Measurements from ENCODE around the gene SNAP25.

SNAP25 gene

DNA sequence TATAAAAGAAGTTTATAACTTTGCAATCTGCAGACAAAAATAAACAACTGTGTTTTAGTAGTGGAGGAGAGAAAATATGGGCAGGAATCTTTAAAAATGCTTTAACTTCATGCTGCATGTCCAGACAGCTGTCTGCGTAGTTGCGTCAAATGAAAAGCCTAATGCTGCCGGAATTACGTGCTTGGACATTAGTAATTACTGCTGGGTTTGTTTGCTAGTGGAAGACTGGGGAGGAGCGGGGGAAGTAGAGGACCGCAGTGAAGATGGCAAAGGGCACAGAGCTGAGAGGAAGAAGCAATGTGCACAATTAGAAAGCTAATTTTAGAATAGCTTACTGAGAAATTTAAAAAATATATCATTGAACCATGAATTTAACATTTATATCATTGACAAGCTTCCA, 2.4 kb downstream of the SNAP25 start:
- no peak for DNase-seq (ENCODE audit: low spot score)
- in situ Hi-C loops (cut with MboI; ENCODE audit: low sequenced_read_pairs, unreplicated experiment) = no loop called here
- TF ChIP-seq, protein P1, sequence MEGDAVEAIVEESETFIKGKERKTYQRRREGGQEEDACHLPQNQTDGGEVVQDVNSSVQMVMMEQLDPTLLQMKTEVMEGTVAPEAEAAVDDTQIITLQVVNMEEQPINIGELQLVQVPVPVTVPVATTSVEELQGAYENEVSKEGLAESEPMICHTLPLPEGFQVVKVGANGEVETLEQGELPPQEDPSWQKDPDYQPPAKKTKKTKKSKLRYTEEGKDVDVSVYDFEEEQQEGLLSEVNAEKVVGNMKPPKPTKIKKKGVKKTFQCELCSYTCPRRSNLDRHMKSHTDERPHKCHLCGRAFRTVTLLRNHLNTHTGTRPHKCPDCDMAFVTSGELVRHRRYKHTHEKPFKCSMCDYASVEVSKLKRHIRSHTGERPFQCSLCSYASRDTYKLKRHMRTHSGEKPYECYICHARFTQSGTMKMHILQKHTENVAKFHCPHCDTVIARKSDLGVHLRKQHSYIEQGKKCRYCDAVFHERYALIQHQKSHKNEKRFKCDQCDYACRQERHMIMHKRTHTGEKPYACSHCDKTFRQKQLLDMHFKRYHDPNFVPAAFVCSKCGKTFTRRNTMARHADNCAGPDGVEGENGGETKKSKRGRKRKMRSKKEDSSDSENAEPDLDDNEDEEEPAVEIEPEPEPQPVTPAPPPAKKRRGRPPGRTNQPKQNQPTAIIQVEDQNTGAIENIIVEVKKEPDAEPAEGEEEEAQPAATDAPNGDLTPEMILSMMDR (IDR thresholded peaks at IDR 0.05; ENCODE audit: borderline replicate concordance, control extremely low read depth, extremely low read depth, insufficient read depth, missing control alignments) = no peak

DNA sequence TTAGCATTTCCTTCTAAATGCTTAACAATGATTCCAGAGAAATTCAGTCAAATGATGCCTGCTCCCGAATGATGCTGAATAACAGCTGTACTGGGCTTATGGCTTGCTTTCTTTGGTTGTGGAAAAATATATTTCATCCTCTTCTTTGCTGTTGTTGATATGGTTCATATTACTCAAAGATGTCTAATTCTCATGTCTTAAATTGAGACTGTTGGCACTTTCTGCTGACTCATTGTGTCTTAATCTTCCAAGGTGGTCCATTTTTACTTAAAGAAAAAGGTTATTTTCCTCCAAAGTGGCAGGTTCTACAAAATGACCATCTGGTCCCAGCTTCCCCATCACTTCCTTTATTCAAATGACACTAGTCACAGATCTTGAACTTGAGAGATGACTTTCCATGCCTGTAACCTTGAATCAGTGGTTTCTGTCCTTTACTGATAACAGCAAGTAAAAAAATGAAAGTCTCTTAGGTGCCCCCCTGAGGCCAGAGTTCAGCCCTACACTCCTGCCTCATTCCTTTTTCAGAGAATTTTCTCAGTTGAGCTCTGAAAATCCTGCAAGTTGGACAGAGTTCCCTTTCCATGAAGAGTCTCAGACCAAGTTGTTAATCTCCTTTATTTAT, 6.9 kb downstream of the SNAP25 start:
- in situ Hi-C loops (cut with MboI; ENCODE audit: low sequenced_read_pairs, unreplicated experiment) = no loop called here
- TF ChIP-seq, protein P1 (IDR thresholded peaks at IDR 0.05; ENCODE audit: borderline replicate concordance, control extremely low read depth, extremely low read depth, insufficient read depth, missing control alignments) = no peak
- no peak for DNase-seq (ENCODE audit: low spot score)

DNA sequence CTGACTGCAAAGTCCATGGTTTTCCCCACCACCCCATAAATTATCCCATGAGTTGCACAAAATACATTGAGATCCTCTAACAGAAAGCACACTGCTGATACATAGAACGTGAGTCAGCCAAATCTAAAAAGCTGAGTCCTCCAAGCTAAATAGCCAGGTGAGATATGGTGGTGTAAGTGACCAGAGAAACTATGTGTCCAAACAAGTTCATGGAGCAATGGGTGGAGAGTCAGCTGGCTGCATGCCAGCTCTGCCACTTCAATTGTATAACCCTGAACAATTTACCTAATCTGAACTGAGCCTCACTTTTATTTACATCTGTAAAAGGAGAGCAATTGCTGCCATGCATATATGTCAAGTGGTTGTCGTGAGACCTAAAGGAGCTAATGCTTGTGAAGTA, 9.7 kb downstream of the SNAP25 start:
- no peak for DNase-seq (ENCODE audit: low spot score)
- in situ Hi-C loops (cut with MboI; ENCODE audit: low sequenced_read_pairs, unreplicated experiment) = no loop called here
- TF ChIP-seq, protein P1 (IDR thresholded peaks at IDR 0.05; ENCODE audit: borderline replicate concordance, control extremely low read depth, extremely low read depth, insufficient read depth, missing control alignments) = no peak

DNA sequence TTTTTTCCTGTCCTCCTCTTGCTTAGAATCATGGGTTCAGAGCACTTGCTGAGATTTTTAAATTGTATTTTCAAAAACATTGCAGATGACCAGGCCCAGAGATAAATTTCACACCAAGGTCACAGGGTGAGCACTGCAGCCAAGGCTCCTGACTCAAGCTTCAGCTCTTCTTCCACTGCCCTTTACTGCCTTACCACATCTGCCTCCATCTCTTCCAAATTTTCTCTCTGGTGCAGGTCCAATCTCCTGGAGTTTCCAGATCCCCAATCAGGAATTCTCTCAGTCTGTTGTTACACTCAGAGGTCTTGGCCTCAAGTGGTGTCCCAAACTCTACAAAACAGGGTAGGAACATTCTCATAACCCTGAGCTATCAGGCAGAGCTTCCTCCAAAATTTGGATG, 12.7 kb downstream of the SNAP25 start:
- in situ Hi-C loops (cut with MboI; ENCODE audit: low sequenced_read_pairs, unreplicated experiment) = no loop called here
- TF ChIP-seq, protein P1 (IDR thresholded peaks at IDR 0.05; ENCODE audit: borderline replicate concordance, control extremely low read depth, extremely low read depth, insufficient read depth, missing control alignments) = no peak
- no peak for DNase-seq (ENCODE audit: low spot score)

DNA sequence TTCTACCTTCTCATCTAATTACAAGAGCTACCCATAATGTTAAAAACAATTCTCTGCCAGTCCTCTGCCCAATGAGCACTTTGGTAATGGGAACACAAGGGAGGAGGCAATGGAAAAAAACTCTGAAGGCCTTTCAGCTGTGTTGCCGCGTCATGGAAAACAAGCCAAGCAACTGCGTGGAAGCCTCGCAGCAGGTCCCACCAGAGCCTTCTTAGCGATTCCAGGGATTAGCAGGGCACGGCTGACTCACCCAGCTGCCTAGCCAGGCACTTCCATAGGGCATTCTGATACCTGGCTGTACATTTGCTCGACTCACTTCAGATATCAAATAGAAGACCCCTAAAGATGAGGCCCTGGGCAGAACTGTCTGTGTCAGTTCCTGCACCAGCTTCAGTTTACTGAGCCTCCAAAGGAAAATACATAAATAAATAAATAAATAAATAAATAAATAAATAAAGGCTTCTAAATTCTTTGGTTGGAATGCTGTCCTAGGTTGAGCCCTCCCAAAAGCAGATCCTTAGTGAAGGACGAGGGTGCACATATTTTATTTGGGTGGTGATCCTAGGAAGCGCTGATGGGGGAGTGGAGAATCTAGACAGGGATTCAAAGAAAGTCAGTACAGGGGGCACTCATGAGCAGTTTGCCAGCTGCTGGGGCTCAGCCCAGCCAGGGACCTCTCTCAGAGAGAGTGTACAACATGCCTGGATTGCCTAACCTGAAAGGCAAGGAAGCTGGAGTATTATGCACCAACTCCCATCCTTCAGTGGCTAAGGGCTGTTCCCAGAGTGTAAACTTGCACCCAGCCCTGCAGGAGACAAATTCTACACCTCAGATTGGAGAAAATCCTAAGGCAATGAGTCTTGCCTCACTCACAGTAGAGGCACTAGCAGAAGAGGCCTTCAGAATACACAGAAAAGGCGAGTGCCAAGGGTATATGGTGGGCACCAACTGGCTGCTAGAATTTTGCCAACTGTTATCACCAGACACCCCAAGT, 18.2 kb downstream of the SNAP25 start:
- in situ Hi-C loops (cut with MboI; ENCODE audit: low sequenced_read_pairs, unreplicated experiment) = no loop called here
- no peak for DNase-seq (ENCODE audit: low spot score)
- TF ChIP-seq, protein P1 (IDR thresholded peaks at IDR 0.05; ENCODE audit: borderline replicate concordance, control extremely low read depth, extremely low read depth, insufficient read depth, missing control alignments) = no peak

DNA sequence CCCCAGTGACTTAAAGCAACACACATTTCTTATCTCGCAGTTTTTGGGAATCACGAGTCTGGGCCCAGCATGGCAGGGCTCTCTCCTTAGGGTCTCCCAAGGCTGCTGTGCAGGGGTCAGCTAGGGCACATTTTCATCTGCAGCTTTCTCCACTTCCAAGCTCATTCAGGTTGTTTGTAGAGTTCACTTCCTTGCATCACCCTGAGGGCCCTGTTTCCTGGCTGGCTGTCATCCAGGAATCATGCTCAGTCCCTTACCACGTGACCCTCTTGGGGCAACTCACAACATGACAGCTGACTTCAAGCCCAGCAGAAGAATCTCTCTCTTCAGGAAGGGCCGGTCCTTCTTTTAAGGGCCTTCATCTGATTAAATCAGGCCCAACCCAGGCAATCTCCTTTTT, 21.3 kb downstream of the SNAP25 start:
- in situ Hi-C loops (cut with MboI; ENCODE audit: low sequenced_read_pairs, unreplicated experiment) = no loop called here
- DNase-seq (ENCODE audit: low spot score) = no peak
- TF ChIP-seq, protein P1 (IDR thresholded peaks at IDR 0.05; ENCODE audit: borderline replicate concordance, control extremely low read depth, extremely low read depth, insufficient read depth, missing control alignments) = no peak

All from GM13976 (cell line).